K562 (cell line): ENCODE measurements around the gene NXF1. TPM values are rescaled to one million over a fixed set of nuclear protein-coding genes. Genes with fewer than 3 reads are reported as not detected.

Experiments used
- BRCA1 ChIP-seq, 2 experiments: fragments of 450-650 bp in 1 of 2; sonication (generic) in 1 of 2; formaldehyde crosslinking in 1 of 2; IDR thresholded peaks; 2 replicates each; pipeline versions ENCODE4 v1.5.0 to v1.6.1; 2017 to 2020; ENCODE audit warnings: mild to moderate bottlenecking in 1 of 2, missing genetic modification reagents in 1 of 2
- CBX8 ChIP-seq: fragments of 200-600 bp; sonication (generic); IDR thresholded peaks from 2 replicates; pipeline ENCODE4 v1.6.1; 2012; ENCODE audit warnings: borderline replicate concordance, mixed run types, low read depth, mild to moderate bottlenecking, moderate library complexity, mixed read lengths, low read length, control low read depth, inconsistent platforms; ENCODE audit not compliant: poor library complexity, severe bottlenecking; ENCODE audit errors: extremely low read depth
- FOXM1 ChIP-seq, 2 experiments: fragments of 450-650 bp in 1 of 2; sonication (generic) in 1 of 2; formaldehyde crosslinking in 1 of 2; IDR thresholded peaks; 2 replicates each; pipeline versions ENCODE4 v1.6.1 to v1.9.0; 2017 to 2022; ENCODE audit warnings: low read depth in 2 of 2, mild to moderate bottlenecking in 2 of 2, missing genetic modification reagents in 1 of 2, moderate library complexity in 1 of 2
- FUS ChIP-seq: fragments of 200-400 bp; formaldehyde crosslinking; optimal IDR thresholded peaks from 2 replicates; pipeline ENCODE3; 2017; ENCODE audit warnings: low read depth, low read length
- HDAC1 ChIP-seq, 2 experiments: fragments of 450-650 bp; IDR thresholded peaks; 2 replicates each; pipeline ENCODE4 v1.6.1; 2016 to 2017; ENCODE audit warnings: inconsistent platforms in 1 of 2, mild to moderate bottlenecking in 1 of 2, moderate library complexity in 1 of 2
- KDM5B ChIP-seq: fragments of 200-600 bp; sonication (generic); IDR thresholded peaks from 2 replicates; pipeline ENCODE4 v1.6.1; 2012; ENCODE audit warnings: low read depth, mild to moderate bottlenecking, moderate library complexity, low read length, control low read depth, inconsistent platforms; ENCODE audit not compliant: insufficient replicate concordance
- MAZ ChIP-seq, 2 experiments: fragments of 450-650 bp in 1 of 2; sonication (generic) in 1 of 2; formaldehyde crosslinking; IDR thresholded peaks in 1 of 2; conservative IDR thresholded peaks in 1 of 2; 2 replicates each; pipeline versions ENCODE4 v1.4.0 to v1.5.0; 2020; ENCODE audit warnings: mild to moderate bottlenecking in 1 of 2, missing genetic modification reagents in 1 of 2
- POLR2A ChIP-seq: fragments of 450-650 bp; conservative IDR thresholded peaks from 2 replicates; pipeline ENCODE4 v1.6.1; 2016
- POLR2H ChIP-seq: IDR thresholded peaks from 2 replicates; pipeline ENCODE4 v1.6.1; 2016; ENCODE audit warnings: missing genetic modification characterization, low read depth, mild to moderate bottlenecking, control low read depth, missing compliant biosample characterization, moderate library complexity
- TCFL5 ChIP-seq: fragments of 250-450 bp; sonication (Bioruptor Pico); conservative IDR thresholded peaks from 2 replicates; pipeline ENCODE4 v1.6.1; 2021; ENCODE audit warnings: mild to moderate bottlenecking, moderate library complexity, matching md5 sums
- USF1 ChIP-seq: sonication (generic); formaldehyde crosslinking; IDR thresholded peaks from 2 replicates; pipeline ENCODE4 v1.9.0; 2022; ENCODE audit warnings: mild to moderate bottlenecking, missing genetic modification reagents
- VEZF1 ChIP-seq: fragments of 200-800 bp; sonication (Bioruptor generic); IDR thresholded peaks from 2 replicates; pipeline ENCODE4 v1.6.1; 2017; ENCODE audit warnings: missing genetic modification characterization, missing compliant biosample characterization
- ZEB2 ChIP-seq: fragments of 450-650 bp; IDR thresholded peaks from 2 replicates; pipeline ENCODE4 v1.6.1; 2016
- ZNF124 ChIP-seq: sonication (generic); formaldehyde crosslinking; IDR thresholded peaks from 2 replicates; pipeline ENCODE4 v1.8.1; 2022; ENCODE audit warnings: missing genetic modification reagents
- ZNF384 ChIP-seq: IDR thresholded peaks from 2 replicates; pipeline ENCODE4 v1.6.1; 2012; ENCODE audit warnings: low read depth, low read length, improper control_type of control experiment
- ZNF41 ChIP-seq: fragments of 250-450 bp; sonication (Bioruptor Pico); conservative IDR thresholded peaks from 2 replicates; pipeline ENCODE4 v1.4.0; 2020; ENCODE audit warnings: mild to moderate bottlenecking
- ZNF518B ChIP-seq: fragments of 250-450 bp; sonication (Bioruptor Pico); IDR thresholded peaks from 2 replicates; pipeline ENCODE4 v1.5.0; 2021; ENCODE audit warnings: mild to moderate bottlenecking, moderate library complexity
- ZNF639 ChIP-seq, 2 experiments: fragments of 200-800 bp in 1 of 2; sonication (Bioruptor generic) in 1 of 2; sonication (generic) in 1 of 2; formaldehyde crosslinking in 1 of 2; IDR thresholded peaks in 1 of 2; conservative IDR thresholded peaks in 1 of 2; 2 replicates each; pipeline versions ENCODE4 v1.5.0 to v1.6.1; 2016 to 2020; ENCODE audit warnings: missing compliant biosample characterization in 1 of 2, missing genetic modification characterization in 1 of 2, missing genetic modification reagents in 1 of 2
- polyA plus RNA-seq, 8 experiments: library from polyadenylated mRNA; depleted of rRNA in 4 of 8; stranded (reverse) in 5 of 8; unstranded in 3 of 8; fragments of >200 nt; fragmentation: Nextera tagmentation in 2 of 8; fragmentation: Illumina TruSeq in 1 of 8; extraction: Ambion mirVana in 2 of 8; extraction: Trizol in 1 of 8; gene quantifications; 2 replicates each; pipeline versions ENCODE4 v1.2.1 to v1.2.3, GENCODE V29; 2011 to 2014; ENCODE audit warnings: inconsistent platforms in 1 of 8, missing spikeins in 1 of 8
- total RNA-seq, 7 experiments: library from RNA; depleted of rRNA in 6 of 7; stranded (reverse); fragments of >200 nt in 6 of 7; fragmentation: Illumina TruSeq in 2 of 7; extraction: Trizol in 2 of 7; gene quantifications; 2 replicates each; pipeline versions ENCODE4 v1.2.1 to v1.2.3, GENCODE V29; 2011 to 2021; ENCODE audit warnings: low replicate concordance in 1 of 7

Gene NXF1
- total and polyA plus RNA-seq, 9 of the 15 experiments (the other 6 are each of a cell fraction or from before 2014, with no cell fraction given): 18.1 to 98.3 (median 35.8) TPM

GRCh38 chr11:62753736-62754603, 51.3 kb downstream of the NXF1 start, which contains the start of gene ZBTB3 (continued):
- peak; percentile 83 for TF ChIP-seq POLR2H (tag)
- no peak for TF ChIP-seq CBX8
- TF ChIP-seq ZNF518B (CRISPR knock-in tag): no peak
- TF ChIP-seq HDAC1 (IDR thresholded peaks at IDR 0.05): peak in 1 of 2 experiments; percentile 80; a peak in 2 of 4 replicates
- TF ChIP-seq MAZ (CRISPR knock-in tag; conservative IDR thresholded peaks at IDR 0.05 in 1 of 2, IDR thresholded peaks at IDR 0.05 in 1 of 2): peak; percentile 32 to 57; a peak in 2 of 4 replicates
- TF ChIP-seq ZNF41: 0 out of 2 replicates have a peak, but pooled peaks have one; percentile 53
- no peak for TF ChIP-seq BRCA1 (IDR thresholded peaks at IDR 0.05)
- no peak for TF ChIP-seq BRCA1 (CRISPR knock-in tag; IDR thresholded peaks at IDR 0.05)
- TF ChIP-seq KDM5B: peak; percentile 88
- TF ChIP-seq ZNF124 (CRISPR knock-in tag): no peak
- no peak for TF ChIP-seq ZNF639 (CRISPR knock-in tag; conservative IDR thresholded peaks at IDR 0.05 in 1 of 2, IDR thresholded peaks at IDR 0.05 in 1 of 2)
- TF ChIP-seq TCFL5 (CRISPR knock-in tag): no peak
- TF ChIP-seq VEZF1 (CRISPR knock-in tag): peak; percentile 80
- TF ChIP-seq FOXM1 (IDR thresholded peaks at IDR 0.05; ENCODE audit: low read depth): 0 out of 2 replicates have a peak, but pooled peaks have one; percentile 35
- 0 out of 2 replicates have a peak, but pooled peaks have one; percentile 68 for TF ChIP-seq FOXM1 (CRISPR knock-in tag; IDR thresholded peaks at IDR 0.05; ENCODE audit: low read depth)
- no peak for TF ChIP-seq ZNF384
- no peak for TF ChIP-seq USF1 (CRISPR knock-in tag)
- TF ChIP-seq POLR2A: peak; percentile 98
- TF ChIP-seq FUS: no peak
- TF ChIP-seq ZEB2: 0 out of 2 replicates have a peak, but pooled peaks have one; percentile 39
